Endothelial cell of umbilical vein (primary cell): ENCODE results near the gene UPB1. TPM values are rescaled to one million over a fixed set of nuclear protein-coding genes. Genes with fewer than 3 reads are reported as not detected.

Source experiments
- BruUV-seq: library from RNA; stranded (reverse); fragments of 400-500 nt; replicated peaks from 2 replicates; lab custom pipeline; 2021; lab: Mats Ljungman, UMichigan
- CTCF ChIA-PET: fragments of 300-600, 350-600 bp; sonication (Branson Sonifier 250); formaldehyde crosslinking; loops from one replicate; lab custom pipeline; 2021; ENCODE audit warnings: antibody characterized with exemption, inconsistent platforms; lab: Charles Lee
- POLR2A ChIA-PET: fragments of 300-600, 350-600 bp; sonication (Branson Sonifier 250); formaldehyde crosslinking; loops from one replicate; lab custom pipeline; 2021; ENCODE audit warnings: antibody characterized with exemption, inconsistent platforms; lab: Charles Lee
- DNase-seq: peaks from one replicate; pipeline ENCODE4 v3.0.0-alpha.2; 2011; ENCODE audit warnings: low read depth, low spot score
- FAIRE-seq: peaks from 2 replicates; lab custom pipeline; 2011; peaks lifted over from hg19 to GRCh38; lab: Jason Lieb, UNC
- H2AFZ ChIP-seq: 2 replicates; pipeline ENCODE4 v1.6.0; 2012; ENCODE audit warnings: low read depth, low read length, control low read depth, inconsistent platforms
- H3K27ac ChIP-seq: 2 replicates; pipeline ENCODE4 v1.5.1; 2011; ENCODE audit warnings: low read depth, mild to moderate bottlenecking, control low read depth, low read length, moderate library complexity; ENCODE audit not compliant: insufficient read depth
- H3K27me3 ChIP-seq, 2 experiments: 2 replicates each; pipeline versions ENCODE4 v1.6.0 to v1.6.1; 2011; ENCODE audit warnings: low read length in 2 of 2, mixed read lengths in 1 of 2; ENCODE audit not compliant: control insufficient read depth in 2 of 2, insufficient read depth in 2 of 2
- H3K36me3 ChIP-seq, 2 experiments: 2 replicates in 1 of 2; 3 replicates in 1 of 2; pipeline ENCODE4 v1.5.1; 2011; ENCODE audit warnings: low read length in 2 of 2, mild to moderate bottlenecking in 1 of 2, moderate library complexity in 1 of 2; ENCODE audit not compliant: control insufficient read depth in 2 of 2, insufficient read depth in 2 of 2; ENCODE audit errors: extremely low read depth in 1 of 2
- H3K4me1 ChIP-seq: 3 replicates; pipeline ENCODE4 v1.5.1; 2011; ENCODE audit warnings: mild to moderate bottlenecking, low read length; ENCODE audit not compliant: control insufficient read depth, insufficient read depth; ENCODE audit errors: extremely low read depth
- H3K4me2 ChIP-seq: 2 replicates; pipeline ENCODE4 v1.6.1; 2011; ENCODE audit warnings: low read length, control low read depth, mixed read lengths; ENCODE audit not compliant: insufficient read depth
- H3K4me3 ChIP-seq, 3 experiments: fragments of 200-600 bp in 1 of 3; sonication (generic), shearing (Covaris generic) in 1 of 3; replicated peaks in 1 of 3; 2 replicates each; pipeline ENCODE4 v1.5.1; 2011 to 2016; ENCODE audit warnings: control low read depth in 3 of 3, low read length in 3 of 3, mild to moderate bottlenecking in 2 of 3, inconsistent platforms in 1 of 3, low read depth in 1 of 3, moderate library complexity in 1 of 3; ENCODE audit not compliant: insufficient read depth in 1 of 3
- H3K79me2 ChIP-seq: 2 replicates; pipeline ENCODE4 v1.6.0; 2012; ENCODE audit warnings: low read length, inconsistent platforms; ENCODE audit not compliant: control insufficient read depth, insufficient read depth
- H3K9ac ChIP-seq: replicated peaks from 2 replicates; pipeline ENCODE3; 2011; ENCODE audit warnings: low read length, control low read depth; ENCODE audit not compliant: insufficient read depth; ENCODE audit errors: extremely low read depth
- H3K9me1 ChIP-seq: replicated peaks from 3 replicates; pipeline ENCODE4 v1.6.0; 2011; ENCODE audit warnings: mild to moderate bottlenecking, low read length; ENCODE audit not compliant: control insufficient read depth, insufficient read depth; ENCODE audit errors: extremely low read depth
- H3K9me3 ChIP-seq: replicated peaks from 2 replicates; pipeline ENCODE4 v1.5.1; 2012; ENCODE audit warnings: low read length, inconsistent platforms; ENCODE audit not compliant: control insufficient read depth, insufficient read depth
- H4K20me1 ChIP-seq: replicated peaks from 2 replicates; pipeline ENCODE3; 2011; ENCODE audit warnings: mild to moderate bottlenecking, low read length; ENCODE audit not compliant: control insufficient read depth, insufficient read depth; ENCODE audit errors: extremely low read depth
- CTCF ChIP-seq, 2 donors: IDR thresholded peaks; 1 replicate in 1 of 2; 2 replicates in 1 of 2; pipeline ENCODE4 v1.5.1; 2011; ENCODE audit warnings: low read length in 2 of 2, mild to moderate bottlenecking in 2 of 2, moderate library complexity in 2 of 2, control low read depth in 1 of 2, inconsistent platforms in 1 of 2, low read depth in 1 of 2; ENCODE audit not compliant: insufficient read depth in 1 of 2; ENCODE audit errors: extremely low read depth in 1 of 2
- EZH2 ChIP-seq: IDR thresholded peaks from 2 replicates; pipeline ENCODE4 v1.6.1; 2012; ENCODE audit warnings: borderline replicate concordance, low read depth, mild to moderate bottlenecking, moderate library complexity, low read length, inconsistent platforms; ENCODE audit not compliant: severe bottlenecking
- FOS ChIP-seq: IDR thresholded peaks from 2 replicates; pipeline ENCODE4 v1.6.1; 2011; ENCODE audit warnings: mild to moderate bottlenecking, low read length, moderate library complexity, borderline replicate concordance; ENCODE audit not compliant: insufficient read depth
- GATA2 ChIP-seq: IDR thresholded peaks from 2 replicates; pipeline ENCODE4 v1.7.0; 2011; ENCODE audit warnings: low read depth, mild to moderate bottlenecking, moderate library complexity, mixed read lengths, low read length; ENCODE audit not compliant: insufficient read length, insufficient read depth
- JUN ChIP-seq: IDR thresholded peaks from 2 replicates; pipeline ENCODE4 v1.6.1; 2011; ENCODE audit warnings: borderline replicate concordance, low read depth; ENCODE audit not compliant: insufficient read length, insufficient read depth
- MAX ChIP-seq: IDR thresholded peaks from 2 replicates; pipeline ENCODE4 v1.6.1; 2011; ENCODE audit not compliant: insufficient read depth, insufficient read length
- MYC ChIP-seq: IDR thresholded peaks from one replicate; pipeline ENCODE4 v1.6.1; 2011; ENCODE audit warnings: mild to moderate bottlenecking, low read depth, low read length
- POLR2A ChIP-seq: IDR thresholded peaks from 2 replicates; pipeline ENCODE4 v1.6.1; 2012; ENCODE audit warnings: low read depth, mild to moderate bottlenecking, control low read depth, low read length
- POLR2AphosphoS5 ChIP-seq: IDR thresholded peaks from 2 replicates; pipeline ENCODE4 v1.6.1; 2012; ENCODE audit warnings: low read depth, mild to moderate bottlenecking, control low read depth, low read length, moderate library complexity; ENCODE audit not compliant: insufficient read depth
- dilution Hi-C: fragments of 300-500 bp; cut with MboI; formaldehyde crosslinking; loops from one replicate; pipeline ENCODE4 v1.15.0; 2019; ENCODE audit warnings: low sequenced_read_pairs; ENCODE audit not compliant: extremely low pct_ligation_motif_present
- intact Hi-C: fragments of 100-400 bp; cut with micrococcal nuclease; formaldehyde crosslinking; loops from one replicate; pipeline ENCODE4 v1.10.0; 2022
- polyA plus RNA-seq, 4 experiments: library from polyadenylated mRNA; depleted of rRNA in 3 of 4; stranded (reverse) in 3 of 4; unstranded in 1 of 4; fragments of >200 nt; gene quantifications; 2 replicates each; pipeline versions ENCODE4 v1.2.1 to v1.2.3, GENCODE V29; 2011 to 2012; ENCODE audit warnings: missing spikeins in 1 of 4
- total RNA-seq: library from RNA; stranded (reverse); gene quantifications from 2 replicates; pipeline ENCODE4 v1.2.3, GENCODE V29; 2021

UPB1 gene
- total and polyA plus RNA-seq, 2 donors (not counting 3 experiments of a cell fraction or from before 2014, with no cell fraction given), result 0.30 to 0.80 TPM

DNA sequence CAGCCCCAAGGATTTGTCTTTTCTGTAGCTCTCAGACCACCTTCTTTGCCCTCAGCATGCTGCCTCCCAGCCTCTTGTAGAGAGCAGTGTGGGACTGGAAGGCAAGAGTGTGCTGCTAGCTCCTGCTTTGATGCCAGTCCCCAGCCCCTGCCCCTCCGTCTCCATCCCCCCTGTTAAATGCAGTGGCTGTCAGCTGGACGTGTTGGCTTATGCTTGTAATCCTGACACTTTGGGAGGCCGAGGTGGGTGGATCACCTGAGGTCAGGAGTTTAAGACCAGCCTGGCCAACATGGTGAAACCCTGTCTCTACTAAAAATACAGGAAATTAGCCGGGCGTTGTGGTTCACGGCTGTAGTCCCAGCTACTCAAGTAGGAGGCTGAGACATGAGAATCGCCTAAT, 76.1 kb downstream of the UPB1 start:
- POLR2A ChIA-PET, result interaction anchor here (0.7 kb wide), 1 partner anchor 88 kb away, joined by 3 read pairs; no protein-coding TSS in a partner anchor

More for the DNA sequence above, 76.1 kb downstream of the UPB1 start:
- DNase-seq (no peak), FAIRE-seq (no peak)
- CTCF ChIA-PET, result no interaction called here
- peaks cover 15% of the 10 kb centered on the region for H3K79me2 ChIP-seq
- intact Hi-C loops (no loop called here), dilution Hi-C loops (no loop called here)
- H2AFZ ChIP-seq, result no peak overlapping the region
- H3K27ac ChIP-seq, result no peak overlapping the region
- H3K4me1 ChIP-seq, result no peaks in the 10 kb centered on the region
- H3K9ac ChIP-seq, result no peak overlapping the region
- H3K9me1 ChIP-seq, result no peaks in the 10 kb centered on the region
- H3K27me3 ChIP-seq, result no peaks in the 10 kb centered on the region
- BruUV-seq, result no TSS peak
- H3K4me2 ChIP-seq, result no peak overlapping the region
- no peak overlapping the region for H3K4me3 ChIP-seq
- peaks cover 5% of the 10 kb centered on the region for H4K20me1 ChIP-seq
- TF ChIP-seq CTCF (IDR thresholded peaks at IDR 0.05; ENCODE audit: extremely low read depth in 1 of 2, insufficient read depth in 1 of 2, low read depth in 1 of 2, low read length in 2 of 2) (no peak), EZH2 (no peak), FOS (no peak), MYC (no peak), POLR2A (no peak), MAX (no peak), JUN (no peak), GATA2 (no peak), POLR2AphosphoS5 (no peak)
- peaks cover 24 to 25% of the 10 kb centered on the region in 2 experiments for H3K36me3 ChIP-seq
- no peaks in the 10 kb centered on the region for H3K9me3 ChIP-seq
